ENCODE measurements around the gene ZNRF1.

Gene ZNRF1

GRCh38 chr16:75099738-75100602, 101.1 kb downstream of the ZNRF1 start:
- no peak for DNase-seq (ENCODE audit: low spot score)

- no peak for DNase-seq (ENCODE audit: low spot score)
These were observed 101.8 kb downstream of the ZNRF1 start for GRCh38 chr16:75100603-75100990.

GRCh38 chr16:75101635-75102034, 102.8 kb downstream of the ZNRF1 start:
- DNase-seq (ENCODE audit: low spot score), result no peak

DNA sequence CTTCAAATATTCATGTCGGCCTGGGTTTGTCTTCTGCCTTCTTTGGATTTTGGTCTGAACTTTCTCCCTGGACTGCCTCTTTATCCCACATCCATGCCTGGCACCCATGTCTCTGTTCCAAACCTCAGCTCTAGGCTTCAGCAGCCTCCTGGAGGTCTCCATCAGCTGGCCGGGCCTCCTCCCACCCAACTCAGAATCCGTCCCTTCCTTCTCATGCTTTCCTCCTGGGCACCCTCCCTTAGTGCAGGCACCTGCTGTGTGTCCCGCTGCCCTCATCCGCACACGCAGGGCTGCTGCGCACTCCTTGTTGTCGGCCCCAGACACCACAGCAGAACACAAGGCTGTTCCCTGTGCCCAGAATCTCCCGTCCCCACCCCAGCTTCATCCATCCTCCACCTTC, 103.8 kb downstream of the ZNRF1 start:
- no peak for DNase-seq (ENCODE audit: low spot score)

DNA sequence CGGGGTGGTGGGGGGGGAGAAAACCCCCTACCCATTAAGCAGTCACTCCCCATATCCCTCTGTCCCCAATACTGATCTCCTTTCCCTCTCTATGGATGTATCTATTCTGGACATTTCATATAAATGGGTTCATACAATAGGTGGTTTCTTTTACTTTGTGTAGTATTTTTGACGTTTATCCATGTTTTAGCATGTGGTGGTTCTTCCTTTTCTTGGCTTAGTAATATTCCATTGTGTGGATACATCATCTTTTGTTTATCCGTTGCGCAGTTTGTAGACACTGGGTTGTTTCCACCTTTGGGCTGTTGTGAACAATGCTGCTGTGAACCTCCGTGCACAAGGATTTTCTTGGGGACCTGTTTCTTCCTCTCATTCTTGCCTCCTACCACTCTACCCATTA, 105.2 kb downstream of the ZNRF1 start:
- DNase-seq (ENCODE audit: low spot score), result no peak

GRCh38 chr16:75104836-75105235, 106.0 kb downstream of the ZNRF1 start:
- DNase-seq (ENCODE audit: low spot score), result no peak

DNA sequence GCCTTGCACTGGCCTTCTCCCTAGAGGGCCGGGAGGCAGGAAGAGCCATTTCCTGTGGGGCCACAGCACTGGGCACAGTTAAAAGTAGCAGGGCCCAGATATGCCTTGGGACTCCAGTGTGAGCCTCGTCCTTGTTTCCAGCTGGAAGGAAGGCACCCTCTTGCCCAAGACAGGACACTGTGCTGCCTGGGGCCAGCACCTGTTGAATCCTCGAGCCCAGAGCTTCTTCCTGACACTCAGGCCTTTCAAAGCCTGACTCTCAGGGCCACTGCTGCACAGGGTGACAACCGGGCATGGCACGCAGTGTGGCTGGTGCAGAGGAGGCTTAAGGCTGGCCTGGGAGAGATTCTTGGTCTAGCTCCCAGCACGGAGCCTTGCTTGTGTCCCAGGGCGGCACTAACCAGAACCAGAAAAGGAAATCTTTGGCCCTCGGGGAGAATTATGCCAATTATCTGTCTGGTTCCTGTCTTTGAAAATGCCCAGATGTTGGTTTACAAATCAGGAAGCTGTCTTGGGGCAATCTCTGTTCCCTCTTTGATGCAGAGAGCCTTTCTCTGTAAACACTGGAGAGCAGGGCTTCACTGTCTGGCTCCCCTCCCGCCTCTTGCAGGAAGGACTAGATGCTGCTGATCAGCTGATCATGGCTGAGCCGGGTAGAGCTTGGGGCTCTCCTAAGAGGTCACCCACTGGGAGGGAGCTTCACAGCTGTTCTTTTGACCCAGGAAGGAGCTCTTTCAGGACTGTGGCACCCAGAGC, 106.7 kb downstream of the ZNRF1 start:
- no peak for DNase-seq (ENCODE audit: low spot score)

GRCh38 chr16:75106351-75107274, 107.8 kb downstream of the ZNRF1 start:
- DNase-seq (ENCODE audit: low spot score), result no peak

DNA sequence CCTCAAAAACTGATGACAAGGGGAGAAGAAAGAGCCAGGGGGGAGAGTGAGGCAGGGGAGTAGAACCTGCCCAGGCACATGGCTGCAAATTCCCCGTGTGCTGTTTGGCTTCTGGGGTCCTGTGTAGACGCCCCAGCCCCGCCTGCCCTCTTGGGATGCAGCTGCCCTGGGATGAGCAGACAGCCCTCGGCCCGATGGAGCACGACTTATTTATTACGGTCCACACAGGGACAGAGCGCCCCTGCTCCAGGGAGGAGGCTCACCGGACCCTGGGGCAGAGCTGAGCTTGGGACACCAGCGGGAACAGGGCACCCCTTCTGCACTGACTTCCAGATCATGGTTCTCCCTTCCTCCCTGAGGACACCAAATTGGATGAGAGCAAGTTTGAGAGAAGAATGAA, 108.7 kb downstream of the ZNRF1 start:
- no peak for DNase-seq (ENCODE audit: low spot score)

DNA sequence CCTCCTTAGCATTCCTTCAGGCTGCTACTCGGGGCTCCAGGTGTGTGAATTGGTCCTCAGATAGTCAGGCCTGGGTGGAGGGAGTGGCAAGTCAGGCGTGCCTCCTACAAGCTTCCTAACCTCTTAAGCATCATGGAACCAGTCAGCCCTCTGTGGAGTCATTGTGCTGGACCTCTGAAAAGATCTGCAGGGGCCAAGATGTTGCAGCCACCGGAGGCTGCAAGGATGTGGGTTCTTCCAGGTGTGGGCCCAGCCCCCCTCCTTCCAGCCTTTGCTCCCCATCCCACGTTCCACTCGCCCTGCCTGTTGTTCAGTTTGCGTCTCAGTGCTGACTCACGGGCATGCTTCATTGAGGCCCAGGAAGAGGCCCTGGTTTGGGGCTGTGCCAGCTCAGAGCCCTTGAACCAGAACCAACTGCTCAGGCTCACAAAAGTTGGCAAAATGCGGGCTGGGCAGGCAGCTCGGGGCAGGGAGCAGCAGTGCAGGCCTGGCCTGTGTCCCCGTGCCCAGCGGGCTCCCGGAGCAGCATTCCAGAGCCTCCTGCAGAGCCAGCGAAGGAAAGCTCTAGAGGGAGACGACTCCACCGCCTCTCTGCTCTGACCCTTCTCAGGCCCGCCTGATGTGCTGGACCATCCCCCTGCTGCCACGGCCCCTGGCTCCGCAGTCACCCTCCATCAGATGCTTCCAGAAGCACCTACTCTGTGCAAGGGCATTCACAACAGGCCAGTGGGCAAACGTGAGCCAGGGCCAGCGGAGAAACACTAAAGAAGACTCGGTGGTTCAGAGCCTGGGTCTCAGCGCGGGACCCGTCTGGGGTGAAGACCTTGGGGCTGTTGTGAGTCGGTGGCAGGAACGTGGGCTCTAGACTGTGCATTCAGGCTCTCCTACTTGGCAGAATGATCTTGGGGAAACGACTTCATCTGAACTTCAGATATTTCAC, 110.2 kb downstream of the ZNRF1 start:
- peak; percentile 87 for DNase-seq (ENCODE audit: low spot score)

DNA sequence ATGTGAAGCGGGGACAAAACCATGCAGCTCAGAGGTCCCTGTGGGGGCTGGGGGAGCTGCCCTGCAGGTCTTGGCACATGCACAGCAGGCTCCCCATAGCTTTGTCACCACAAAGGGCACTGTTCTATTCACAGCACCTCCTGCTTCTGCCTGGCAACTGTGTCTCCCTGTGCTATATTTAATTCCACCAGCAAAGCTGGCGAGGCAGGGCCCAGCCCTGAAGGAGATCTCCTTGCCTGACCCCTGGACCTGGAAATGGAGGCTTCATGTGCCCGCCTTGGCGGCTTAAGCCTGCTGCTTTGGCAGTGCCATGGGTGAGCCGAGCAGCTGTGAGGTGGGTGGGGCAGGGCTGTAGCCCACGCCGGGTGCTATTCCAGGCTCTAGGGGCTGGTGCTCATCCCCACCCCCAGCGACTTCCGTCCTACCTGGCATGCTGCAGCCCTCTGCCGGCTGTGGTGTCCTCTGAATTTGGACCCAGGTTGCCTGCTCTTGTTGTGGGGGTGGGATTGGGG, 111.0 kb downstream of the ZNRF1 start:
- DNase-seq (ENCODE audit: low spot score), result no peak

- DNase-seq (ENCODE audit: low spot score), result peak; percentile 94
These were observed 112.1 kb downstream of the ZNRF1 start for GRCh38 chr16:75110637-75111513.

DNA sequence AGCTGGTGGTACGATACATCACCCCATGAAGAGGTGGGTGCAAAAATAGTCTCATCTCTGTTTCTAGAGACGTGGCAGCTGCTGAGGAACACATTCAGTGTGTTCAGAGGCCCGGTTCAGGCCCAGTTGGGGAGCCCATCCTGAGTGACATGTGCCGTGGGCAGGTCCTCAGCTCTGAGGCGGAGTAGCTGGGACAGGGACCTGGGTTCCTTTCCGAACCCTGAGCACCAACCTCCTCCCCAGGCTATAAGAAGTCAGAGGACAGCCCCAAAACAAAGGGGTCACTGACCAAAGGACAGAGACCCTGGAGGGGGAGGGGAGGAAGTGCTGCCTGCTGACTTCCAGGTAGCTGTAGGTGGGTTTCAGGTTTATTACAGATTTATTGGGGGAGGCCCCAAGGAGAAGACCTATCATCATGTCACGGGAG, 112.7 kb downstream of the ZNRF1 start:
- DNase-seq (ENCODE audit: low spot score), result no peak

GRCh38 chr16:75111961-75112733, 113.3 kb downstream of the ZNRF1 start:
- no peak for DNase-seq (ENCODE audit: low spot score)

GRCh38 chr16:75112734-75113491, 114.1 kb downstream of the ZNRF1 start:
- DNase-seq (ENCODE audit: low spot score), result no peak

- DNase-seq (ENCODE audit: low spot score), result no peak
These were observed 114.8 kb downstream of the ZNRF1 start for GRCh38 chr16:75113541-75114121.

DNA sequence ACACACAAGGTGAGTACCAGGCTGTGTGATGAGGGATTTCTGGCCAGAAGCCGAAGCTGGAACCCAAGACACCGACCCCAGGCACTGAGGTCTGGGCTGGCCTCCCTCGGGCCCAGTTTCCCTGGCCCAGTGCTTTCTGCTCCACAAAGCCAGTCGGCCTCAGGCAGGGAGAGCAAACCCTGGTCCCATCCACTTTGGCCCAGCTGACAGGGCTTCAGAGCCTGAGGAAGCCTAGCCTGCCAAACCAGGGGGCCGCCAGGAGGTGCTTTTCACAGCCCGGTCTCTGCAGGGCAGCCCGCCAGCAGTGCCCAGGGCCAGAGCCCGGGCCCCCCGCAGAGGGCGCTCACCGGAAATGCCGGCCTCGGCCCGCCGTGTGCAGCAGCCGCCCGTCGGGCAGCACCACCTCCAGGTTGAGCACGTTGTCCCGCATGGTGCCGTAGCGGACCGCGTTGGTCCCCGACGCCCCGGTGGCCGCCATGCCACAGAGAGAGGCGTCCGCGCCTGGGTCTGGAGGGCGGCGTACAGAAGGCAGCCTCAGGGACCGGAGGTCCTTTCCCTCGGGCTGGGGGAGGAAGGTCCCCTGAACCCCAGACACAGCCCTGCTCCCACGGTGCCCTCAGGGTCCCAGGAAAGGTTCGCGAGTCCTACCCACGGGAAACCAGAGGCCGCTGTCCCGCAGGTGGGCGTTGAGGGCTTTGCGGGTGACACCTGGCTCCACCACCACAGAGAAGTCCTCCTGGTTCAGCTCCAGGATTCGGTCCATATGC, 115.5 kb downstream of the ZNRF1 start:
- DNase-seq (ENCODE audit: low spot score), result no peak
